Mesenchymal stem cell (in vitro differentiated cells and primary cell): Measurements from ENCODE around the gene PCMTD2.
A peak's percentile ranks its signal among the peaks of the same experiment; 100 is the strongest.
"Not testable (repeated sequence)": the region's sequence is repeated elsewhere in the genome, so short reads cannot be mapped to it uniquely, and the experiment has no call there.

Experiments
- DNase-seq: peaks from one replicate; pipeline ENCODE4 v3.0.0-alpha.2; 2013
- H2AFZ ChIP-seq: one replicate; pipeline ENCODE4 v1.6.1; 2013; ENCODE audit warnings: low read depth, mild to moderate bottlenecking, control low read depth, inconsistent platforms, low read length, moderate library complexity
- H2AK5ac ChIP-seq: 2 replicates; pipeline ENCODE4 v1.6.1; 2013; ENCODE audit warnings: low read length, moderate library complexity, mild to moderate bottlenecking, inconsistent platforms; ENCODE audit not compliant: severe bottlenecking
- H2BK120ac ChIP-seq: one replicate; pipeline ENCODE4 v1.6.1; 2013; ENCODE audit warnings: low read depth, mild to moderate bottlenecking, inconsistent platforms, low read length, moderate library complexity
- H2BK12ac ChIP-seq, 2 experiments: one replicate each; pipeline ENCODE4 v1.6.1; 2013; ENCODE audit warnings: inconsistent platforms in 2 of 2, low read length in 2 of 2, mild to moderate bottlenecking in 2 of 2, moderate library complexity in 2 of 2, control low read depth in 1 of 2
- H2BK15ac ChIP-seq: one replicate; pipeline ENCODE4 v1.6.1; 2013; ENCODE audit warnings: mild to moderate bottlenecking, low read depth, inconsistent platforms; ENCODE audit not compliant: poor library complexity, severe bottlenecking
- H2BK5ac ChIP-seq: 2 replicates; pipeline ENCODE4 v1.6.1; 2013; ENCODE audit warnings: low read depth, mild to moderate bottlenecking, low read length, control low read depth, inconsistent platforms; ENCODE audit not compliant: poor library complexity, severe bottlenecking
- H3K14ac ChIP-seq, 2 experiments: one replicate each; pipeline ENCODE4 v1.6.1; 2013; ENCODE audit warnings: inconsistent platforms in 2 of 2, low read length in 2 of 2, control low read depth in 1 of 2, mild to moderate bottlenecking in 1 of 2, moderate library complexity in 1 of 2
- H3K18ac ChIP-seq, 2 experiments: one replicate each; pipeline ENCODE4 v1.6.1; 2013; ENCODE audit warnings: inconsistent platforms in 2 of 2, low read length in 2 of 2, control low read depth in 1 of 2, low read depth in 1 of 2, mild to moderate bottlenecking in 1 of 2
- H3K23ac ChIP-seq, 2 experiments: one replicate each; pipeline ENCODE4 v1.6.1; 2013; ENCODE audit warnings: inconsistent platforms in 2 of 2, low read length in 2 of 2, mild to moderate bottlenecking in 2 of 2, moderate library complexity in 2 of 2, control low read depth in 1 of 2
- H3K27ac ChIP-seq: 2 replicates; pipeline ENCODE4 v1.5.1; 2013; ENCODE audit warnings: mild to moderate bottlenecking, moderate library complexity, low read length, control low read depth, inconsistent platforms; ENCODE audit not compliant: poor library complexity, severe bottlenecking
- H3K27me3 ChIP-seq, 2 experiments: 2 replicates each; pipeline versions ENCODE4 v1.6.1 to v1.7.0; 2013; ENCODE audit warnings: low read length in 2 of 2, mild to moderate bottlenecking in 2 of 2, moderate library complexity in 2 of 2, control low read depth in 1 of 2, inconsistent platforms in 1 of 2; ENCODE audit not compliant: control insufficient read depth in 1 of 2, insufficient read depth in 1 of 2
- H3K36me3 ChIP-seq, 2 experiments: 2 replicates each; pipeline versions ENCODE4 v1.6.1 to v1.7.0; 2013; ENCODE audit warnings: low read length in 2 of 2, control low read depth in 1 of 2, inconsistent platforms in 1 of 2, low read depth in 1 of 2, mild to moderate bottlenecking in 1 of 2; ENCODE audit not compliant: insufficient read depth in 2 of 2, control insufficient read depth in 1 of 2
- H3K4ac ChIP-seq, 2 experiments: one replicate each; pipeline ENCODE4 v1.6.1; 2013; ENCODE audit warnings: inconsistent platforms in 2 of 2, low read length in 2 of 2, mild to moderate bottlenecking in 2 of 2, moderate library complexity in 2 of 2, control low read depth in 1 of 2, low read depth in 1 of 2
- H3K4me1 ChIP-seq: 2 replicates; pipeline ENCODE4 v1.6.1; 2013; ENCODE audit warnings: low read depth, low read length, control low read depth; ENCODE audit not compliant: control insufficient read depth, insufficient read depth
- H3K4me2 ChIP-seq: 2 replicates; pipeline ENCODE4 v1.6.1; 2013; ENCODE audit warnings: low read length, mild to moderate bottlenecking, inconsistent platforms; ENCODE audit not compliant: poor library complexity, severe bottlenecking
- H3K4me3 ChIP-seq, 2 experiments: 2 replicates each; pipeline versions ENCODE4 v1.5.1 to v1.7.0; 2013; ENCODE audit warnings: low read length in 2 of 2, mild to moderate bottlenecking in 2 of 2, control low read depth in 1 of 2, low read depth in 1 of 2; ENCODE audit not compliant: insufficient read depth in 1 of 2
- H3K79me1 ChIP-seq: replicated peaks from 2 replicates; pipeline ENCODE4 v1.6.1; 2013; ENCODE audit warnings: mild to moderate bottlenecking, control low read depth, low read length, inconsistent platforms; ENCODE audit not compliant: poor library complexity, severe bottlenecking
- H3K9ac ChIP-seq: 2 replicates; pipeline ENCODE4 v1.7.0; 2013; ENCODE audit warnings: mild to moderate bottlenecking, low read length, moderate library complexity
- H3K9me3 ChIP-seq: 2 replicates; pipeline ENCODE4 v1.7.0; 2013; ENCODE audit warnings: mild to moderate bottlenecking, low read length; ENCODE audit not compliant: control insufficient read depth
- H4K8ac ChIP-seq: one replicate; pipeline ENCODE4 v1.6.1; 2013; ENCODE audit warnings: inconsistent platforms, mild to moderate bottlenecking, low read length, moderate library complexity
- H4K91ac ChIP-seq: one replicate; pipeline ENCODE4 v1.6.1; 2013; ENCODE audit warnings: mild to moderate bottlenecking, low read length, inconsistent platforms
- WGBS: methylation state at CpG from one replicate; pipeline ENCODE4 v1.1.7; 2013; ENCODE audit warnings: mixed read lengths; 5-methylcytosine and 5-hydroxymethylcytosine counted together

The PCMTD2 gene

GRCh38 chr20:64280460-64280843 is 24.9 kb downstream of the PCMTD2 start:
- no peak overlapping the region for H3K4me2 ChIP-seq
- H2BK12ac ChIP-seq: no peak overlapping the region
- H2BK120ac ChIP-seq: no peak overlapping the region
- H3K14ac ChIP-seq: no peak overlapping the region
- H4K91ac ChIP-seq: no peak overlapping the region
- H3K4ac ChIP-seq: no peak overlapping the region
- peaks cover 3 to 9% of the 10 kb centered on the region in 2 experiments for H3K36me3 ChIP-seq
- no peak for DNase-seq
- no peak overlapping the region for H3K4me3 ChIP-seq
- H4K8ac ChIP-seq: no peak overlapping the region
- H2BK15ac ChIP-seq: no peak overlapping the region
- peaks cover 0 to 5% of the 10 kb centered on the region in 2 experiments for H3K27me3 ChIP-seq
- H2AFZ ChIP-seq: no peak overlapping the region
- no peak overlapping the region for H3K18ac ChIP-seq
- H3K27ac ChIP-seq: no peak overlapping the region
- no peaks in the 10 kb centered on the region for H3K9me3 ChIP-seq
- H3K4me1 ChIP-seq: no peaks in the 10 kb centered on the region
- H3K9ac ChIP-seq: no peak overlapping the region
- no peak overlapping the region for H3K23ac ChIP-seq
- WGBS: 89% methylated on average over 3 of the region's 3 CpGs
- H2AK5ac ChIP-seq: no peak overlapping the region
- H2BK5ac ChIP-seq: no peak overlapping the region
- no peaks in the 10 kb centered on the region for H3K79me1 ChIP-seq

- no peaks in the 10 kb centered on the region for H3K9me3 ChIP-seq
- H3K4me1 ChIP-seq: no peaks in the 10 kb centered on the region
- H2BK120ac ChIP-seq: no peak overlapping the region
- H4K8ac ChIP-seq: no peak overlapping the region
- no peak overlapping the region for H3K23ac ChIP-seq
- 76% methylated on average over 3 of the region's 4 CpGs for WGBS
- H3K18ac ChIP-seq: no peak overlapping the region
- no peak overlapping the region for H2AK5ac ChIP-seq
- H3K4ac ChIP-seq: no peak overlapping the region
- no peaks in the 10 kb centered on the region for H3K79me1 ChIP-seq
- H3K4me2 ChIP-seq: no peak overlapping the region
- H2AFZ ChIP-seq: no peak overlapping the region
- H2BK12ac ChIP-seq: no peak overlapping the region
- no peak overlapping the region for H3K9ac ChIP-seq
- no peak overlapping the region for H3K4me3 ChIP-seq
- no peak overlapping the region for H2BK5ac ChIP-seq
- H3K27me3 ChIP-seq: peaks cover 0 to 5% of the 10 kb centered on the region in 2 experiments
- H3K36me3 ChIP-seq: no peaks in the 10 kb centered on the region
- H4K91ac ChIP-seq: no peak overlapping the region
- H2BK15ac ChIP-seq: no peak overlapping the region
- H3K27ac ChIP-seq: no peak overlapping the region
- no peak for DNase-seq
- no peak overlapping the region for H3K14ac ChIP-seq
Measured at GRCh38 chr20:64283646-64284045, 28.1 kb downstream of the PCMTD2 start.

- not testable (repeated sequence) for H3K27me3 ChIP-seq, H2BK120ac ChIP-seq, H3K14ac ChIP-seq, H3K18ac ChIP-seq, H3K23ac ChIP-seq, H2BK5ac ChIP-seq, H4K8ac ChIP-seq, H2AK5ac ChIP-seq, H2BK15ac ChIP-seq, H3K9ac ChIP-seq, H3K4me3 ChIP-seq, H3K4me1 ChIP-seq, H3K4ac ChIP-seq, H3K9me3 ChIP-seq, H2BK12ac ChIP-seq, H2AFZ ChIP-seq, H3K79me1 ChIP-seq, H3K36me3 ChIP-seq, H3K27ac ChIP-seq, H3K4me2 ChIP-seq, H4K91ac ChIP-seq
- 81% methylated on average over 42 of the region's 46 CpGs for WGBS
- peak; percentile 40 for DNase-seq
Measured at GRCh38 chr20:64285579-64286446, 30.3 kb downstream of the PCMTD2 start.

GRCh38 chr20:64286447-64287263 is 31.1 kb downstream of the PCMTD2 start:
- H4K91ac ChIP-seq, H2AK5ac ChIP-seq, DNase-seq, H3K4ac ChIP-seq, H3K4me3 ChIP-seq, H3K4me1 ChIP-seq, H3K9ac ChIP-seq, H2BK12ac ChIP-seq, H3K18ac ChIP-seq, H2BK120ac ChIP-seq, H2AFZ ChIP-seq, H3K27me3 ChIP-seq, H4K8ac ChIP-seq, H3K4me2 ChIP-seq, H3K36me3 ChIP-seq, H2BK5ac ChIP-seq, H3K9me3 ChIP-seq, H3K79me1 ChIP-seq, H3K27ac ChIP-seq, H2BK15ac ChIP-seq, H3K23ac ChIP-seq, H3K14ac ChIP-seq: not testable (repeated sequence)
- WGBS: 95% methylated on average over 30 of the region's 30 CpGs
